Heart right ventricle (tissue), 16 donors: ENCODE results near the gene SPACA7. TPM values are rescaled to one million over a fixed set of nuclear protein-coding genes. Genes with fewer than 3 reads are reported as not detected.
A peak's percentile ranks its signal among the peaks of the same experiment; 100 is the strongest.
"Not testable (repeated sequence)": the region's sequence is repeated elsewhere in the genome, so short reads cannot be mapped to it uniquely, and the experiment has no call there.

Experiments used
- ATAC-seq, 8 donors: fragments of 200-7000 bp; cut with Tn5 transposase; one replicate each; pipeline ENCODE4 v1.9.1; 2020; ENCODE audit warnings: mild to moderate bottlenecking in 8 of 8, moderate library complexity in 8 of 8, moderate number of reproducible peaks in 1 of 8
- DNase-seq, 2 donors: peaks; one replicate each; pipeline ENCODE4 v3.0.0-alpha.2; 2020
- H3K27ac ChIP-seq, 10 donors: fragments of 200-600 bp; sonication (generic) in 2 of 10; one replicate each; pipeline versions ENCODE4 v1.5.0 to v1.8.0; 2020 to 2022; ENCODE audit warnings: mild to moderate bottlenecking in 3 of 10
- H3K27me3 ChIP-seq, 7 donors: fragments of 200-600 bp; one replicate each; pipeline ENCODE4 v1.8.0; 2021 to 2022; ENCODE audit warnings: mild to moderate bottlenecking in 2 of 7
- H3K36me3 ChIP-seq, 9 donors: fragments of 200-600 bp; sonication (generic) in 1 of 9; one replicate each; pipeline versions ENCODE4 v1.5.0 to v1.8.0; 2020 to 2022; ENCODE audit warnings: mild to moderate bottlenecking in 2 of 9
- H3K4me1 ChIP-seq, 9 donors: fragments of 200-600 bp; sonication (generic) in 1 of 9; one replicate each; pipeline versions ENCODE4 v1.5.0 to v1.8.0; 2020 to 2022; ENCODE audit warnings: mild to moderate bottlenecking in 4 of 9
- H3K4me3 ChIP-seq, 10 donors: fragments of 200-600 bp; sonication (generic) in 2 of 10; one replicate each; pipeline versions ENCODE4 v1.5.0 to v1.8.0; 2020 to 2022; ENCODE audit warnings: mild to moderate bottlenecking in 7 of 10, moderate library complexity in 2 of 10
- H3K9me3 ChIP-seq, 11 donors: fragments of 200-600 bp in 10 of 11; sonication (generic) in 2 of 11; one replicate each; pipeline versions ENCODE4 v1.5.0 to v1.8.0; 2013 to 2022; ENCODE audit warnings: mild to moderate bottlenecking in 2 of 11, control low read depth in 1 of 11, moderate library complexity in 1 of 11
- CTCF ChIP-seq, 9 donors: fragments of 200-600 bp; sonication (generic) in 2 of 9; IDR thresholded peaks; one replicate each; pipeline versions ENCODE4 v1.5.0 to v1.8.0; 2021 to 2022; ENCODE audit warnings: antibody characterized with exemption in 9 of 9, mild to moderate bottlenecking in 5 of 9, moderate library complexity in 1 of 9
- whole genome bisulfite sequencing, 2 donors: extraction: QIAGEN DNeasy Blood & Tissue Kit; methylation state at CpG; one replicate each; pipeline ENCODE4 v1.1.7; 2013; ENCODE audit warnings: inconsistent platforms in 1 of 2; 5-methylcytosine and 5-hydroxymethylcytosine counted together
- intact Hi-C, 10 donors: fragments of 100-400 bp; cut with DNase I; formaldehyde crosslinking; loops; one replicate each; pipeline versions ENCODE4 v1.11.1 to v1.14.2; 2022
- polyA plus RNA-seq, 2 donors: library from polyadenylated mRNA; stranded (reverse); fragments of 200-250 nt; gene quantifications; one replicate each; pipeline ENCODE4 v1.2.3, GENCODE V29; 2013
- total RNA-seq, 10 donors: library from RNA; stranded (reverse); fragmentation: NEBNext Ultra II Directional in 3 of 10; extraction: Animal tissue kit (Norgen Biotek cat#: 25700) in 3 of 10; gene quantifications; one replicate each; pipeline versions ENCODE4 v1.2.1 to v1.2.4, GENCODE V29; 2021 to 2023
- donor health status: Arrhythmogenic right ventricular cardiomyopathy.
- donor health status: ischemic (EF 13 %, LVEDD 7.1; RV severe dilation, severe dysfunction).
- donor health status: healthy with polysubstance abuse.
- donor health status: DM: no; HTN: yes; CAD: no.
- donor health status: DM: no; HTN: no; CAD: no.
- donor health status: ischemic (EF 25% LVEDD 6.9; RV normal size, moderate dysfunction).
- donor health status: ischemic (EF 25% LVEDD 5.7; RV mildly dilated, moderate dysfunction).
- donor health status: healthy.
- donor health status: DM: yes; HTN: yes; CAD: no.
- donor health status: Ischemic cardiomyopathy.
- donor health status: ischemic (EF 35%, LVEDD 5.7; RV mildly dilated, moderate dysfunction).
- donor health status: nonischemic (EF 11% LVEDD 7.7; RV severe dilation, severe dysfunction).
- donor health status: DM: yes; HTN: yes; CAD: no.
- donor health status: PGD.
- donor health status: ischemic (EF 29% LVEDD 5.4; RV normal size, mild dysfunction).
- donor health status: nonischemic (EF 23%, LVEDD 6.1; RV moderate dilation, normal function).

SPACA7 gene
- total and polyA plus RNA-seq, 12 donors: not detected

GRCh38 chr13:112424098-112424497 is 47.9 kb downstream of the SPACA7 start:
- H3K27ac ChIP-seq: no peak overlapping the region
- DNase-seq: no peak
- peaks cover 0 to 5% (median 0%) of the 10 kb centered on the region in 7 donors for H3K27me3 ChIP-seq
- no peak overlapping the region for H3K4me3 ChIP-seq
- intact Hi-C loops: no loop called here
- no peak for TF ChIP-seq CTCF (IDR thresholded peaks at IDR 0.05)
- peaks cover 0 to 83% (median 35%) of the 10 kb centered on the region in 11 donors for H3K9me3 ChIP-seq
- no peaks in the 10 kb centered on the region for H3K36me3 ChIP-seq
- ATAC-seq: no peak
- no peaks in the 10 kb centered on the region for H3K4me1 ChIP-seq
- 74 to 80% methylated on average over 14 of the region's 14 CpGs for WGBS, 2 donors

GRCh38 chr13:112428704-112429103 is 52.5 kb downstream of the SPACA7 start:
- no peaks in the 10 kb centered on the region for H3K36me3 ChIP-seq
- no peak overlapping the region for H3K27ac ChIP-seq
- ATAC-seq: no peak
- intact Hi-C loops: no loop called here
- peaks cover 0 to 49% (median 17%) of the 10 kb centered on the region in 11 donors for H3K9me3 ChIP-seq
- H3K27me3 ChIP-seq: peaks cover 0 to 16% (median 9%) of the 10 kb centered on the region in 7 donors
- H3K4me3 ChIP-seq: no peak overlapping the region
- DNase-seq: no peak
- TF ChIP-seq CTCF (IDR thresholded peaks at IDR 0.05): no peak
- H3K4me1 ChIP-seq: no peaks in the 10 kb centered on the region

GRCh38 chr13:112431734-112432133 is 55.6 kb downstream of the SPACA7 start:
- Histone ChIP-seq H3K36me3 (no peaks in the 10 kb centered on the region), H3K9me3 (peaks cover 0 to 35% (median 15%) of the 10 kb centered on the region in 11 donors), H3K4me3 (no peak overlapping the region), H3K27me3 (peaks cover 0 to 18% (median 14%) of the 10 kb centered on the region in 7 donors), H3K4me1 (no peaks in the 10 kb centered on the region), H3K27ac (no peak overlapping the region)
- no peak for TF ChIP-seq CTCF (IDR thresholded peaks at IDR 0.05)
- 73 to 76% methylated on average over 5 of the region's 5 CpGs for WGBS, 2 donors
- intact Hi-C loops: no loop called here
- ATAC-seq (no peak), DNase-seq (no peak)

- DNase-seq, H3K4me1 ChIP-seq, H3K4me3 ChIP-seq, H3K36me3 ChIP-seq, ATAC-seq, intact Hi-C loops, H3K27ac ChIP-seq: not testable (repeated sequence)
- H3K9me3 ChIP-seq: peaks cover 0 to 31% (median 15%) of the 10 kb centered on the region in 11 donors
- WGBS, 2 donors: 56 to 62% methylated on average over 5 of the region's 5 CpGs
- peaks cover 0 to 18% (median 14%) of the 10 kb centered on the region in 7 donors for H3K27me3 ChIP-seq
Measured at GRCh38 chr13:112432734-112433133, 56.6 kb downstream of the SPACA7 start.

- H3K27ac ChIP-seq, H3K36me3 ChIP-seq, intact Hi-C loops, H3K4me3 ChIP-seq, DNase-seq, H3K4me1 ChIP-seq: not testable (repeated sequence)
- 88 to 90% methylated on average over 16 of the region's 16 CpGs for WGBS, 2 donors
- peaks cover 0 to 31% (median 18%) of the 10 kb centered on the region in 11 donors for H3K9me3 ChIP-seq
- H3K27me3 ChIP-seq: peaks cover 0 to 18% (median 14%) of the 10 kb centered on the region in 7 donors
- ATAC-seq: peak in 1 of 8 donors; percentile 41
Measured at GRCh38 chr13:112433517-112433916, 57.4 kb downstream of the SPACA7 start.
